GM13976 (cell line): Measurements from ENCODE around the gene KRTAP10-2.

Experiments used
- DNase-seq: peaks from one replicate; pipeline ENCODE4 v3.0.0; 2012; ENCODE audit warnings: low spot score
- in situ Hi-C: fragments of 300-500 bp; cut with MboI; formaldehyde crosslinking; loops from one replicate; pipeline ENCODE4 v1.12.0; 2022; ENCODE audit warnings: low sequenced_read_pairs, mixed read lengths, inconsistent platforms; ENCODE audit not compliant: unreplicated experiment
- TF ChIP-seq, protein P1 (sequence below): IDR thresholded peaks from 2 replicates; pipeline ENCODE4 v1.5.1; 2012; ENCODE audit warnings: borderline replicate concordance, mild to moderate bottlenecking; ENCODE audit not compliant: insufficient read depth; ENCODE audit errors: extremely low read depth, missing control alignments, control extremely low read depth

KRTAP10-2 gene

DNA sequence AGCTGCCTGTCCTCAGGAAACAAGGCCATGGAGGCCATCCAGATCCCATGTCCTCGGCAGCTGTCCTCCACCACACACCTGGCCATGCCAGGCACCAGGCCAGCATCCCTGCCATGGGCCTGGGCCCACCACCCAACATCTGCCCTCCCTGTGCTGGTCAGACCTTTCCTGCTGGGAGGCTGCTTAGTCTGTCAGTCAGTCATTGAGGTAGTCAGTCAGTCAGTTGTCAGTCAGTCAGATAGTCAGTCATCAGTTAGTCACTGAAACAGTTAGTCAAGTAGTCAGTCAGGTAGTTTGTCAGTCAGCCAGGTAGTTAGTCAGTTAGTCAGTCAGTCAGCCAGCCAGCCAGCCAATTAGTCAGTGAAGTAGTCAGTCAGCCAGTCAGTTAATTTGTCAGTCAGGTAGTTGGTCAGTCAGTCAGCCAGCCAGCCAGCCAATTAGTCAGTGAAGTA is 28.5 kb downstream of the KRTAP10-2 start:
- TF ChIP-seq, protein P1, sequence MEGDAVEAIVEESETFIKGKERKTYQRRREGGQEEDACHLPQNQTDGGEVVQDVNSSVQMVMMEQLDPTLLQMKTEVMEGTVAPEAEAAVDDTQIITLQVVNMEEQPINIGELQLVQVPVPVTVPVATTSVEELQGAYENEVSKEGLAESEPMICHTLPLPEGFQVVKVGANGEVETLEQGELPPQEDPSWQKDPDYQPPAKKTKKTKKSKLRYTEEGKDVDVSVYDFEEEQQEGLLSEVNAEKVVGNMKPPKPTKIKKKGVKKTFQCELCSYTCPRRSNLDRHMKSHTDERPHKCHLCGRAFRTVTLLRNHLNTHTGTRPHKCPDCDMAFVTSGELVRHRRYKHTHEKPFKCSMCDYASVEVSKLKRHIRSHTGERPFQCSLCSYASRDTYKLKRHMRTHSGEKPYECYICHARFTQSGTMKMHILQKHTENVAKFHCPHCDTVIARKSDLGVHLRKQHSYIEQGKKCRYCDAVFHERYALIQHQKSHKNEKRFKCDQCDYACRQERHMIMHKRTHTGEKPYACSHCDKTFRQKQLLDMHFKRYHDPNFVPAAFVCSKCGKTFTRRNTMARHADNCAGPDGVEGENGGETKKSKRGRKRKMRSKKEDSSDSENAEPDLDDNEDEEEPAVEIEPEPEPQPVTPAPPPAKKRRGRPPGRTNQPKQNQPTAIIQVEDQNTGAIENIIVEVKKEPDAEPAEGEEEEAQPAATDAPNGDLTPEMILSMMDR, result no peak
- in situ Hi-C loops, result no loop called here

DNA sequence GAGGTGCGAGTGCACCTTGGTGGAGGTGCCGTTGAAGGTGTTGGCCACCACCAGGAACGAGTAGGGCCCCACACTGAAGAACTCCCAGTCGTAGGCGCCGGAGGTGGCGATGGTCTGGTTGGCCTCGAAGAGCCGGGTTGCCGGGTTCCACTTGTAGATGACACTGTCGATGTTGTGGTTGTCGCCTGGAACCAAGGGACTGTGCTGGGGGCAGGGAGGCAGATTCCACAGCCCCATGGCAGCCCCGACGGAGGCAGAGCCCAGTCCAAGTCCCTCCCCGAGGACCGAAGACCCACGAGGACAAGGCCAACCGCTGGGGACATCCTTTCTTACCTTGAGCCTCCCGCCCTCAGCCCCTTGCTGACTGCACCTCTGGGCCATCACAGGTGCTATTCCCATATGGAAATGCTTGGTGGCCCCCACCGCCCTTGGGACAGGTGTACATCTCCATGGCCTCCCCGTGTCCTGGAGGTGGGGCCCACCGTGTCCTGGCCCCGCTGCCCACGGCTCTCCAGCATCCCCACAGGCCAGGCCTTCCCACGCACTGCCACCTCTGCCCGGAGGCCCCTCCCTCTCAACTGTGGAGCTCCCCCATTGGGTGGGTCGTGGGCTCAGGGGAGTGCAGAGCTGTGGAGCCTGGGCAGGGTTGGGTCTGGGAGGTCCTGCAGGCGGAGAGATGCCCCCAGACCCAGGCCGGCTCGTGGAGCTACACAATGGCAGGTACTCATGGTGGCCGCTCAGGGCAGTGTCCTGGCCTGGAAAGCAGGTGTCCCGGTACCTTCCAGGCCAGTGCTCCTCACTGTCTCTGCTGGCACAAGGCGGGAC is 29.2 kb downstream of the KRTAP10-2 start:
- in situ Hi-C loops, result no loop called here
- DNase-seq, result no peak
- TF ChIP-seq, protein P1, result no peak

More for the DNA sequence above, 28.5 kb downstream of the KRTAP10-2 start:
- no peak for DNase-seq

DNA sequence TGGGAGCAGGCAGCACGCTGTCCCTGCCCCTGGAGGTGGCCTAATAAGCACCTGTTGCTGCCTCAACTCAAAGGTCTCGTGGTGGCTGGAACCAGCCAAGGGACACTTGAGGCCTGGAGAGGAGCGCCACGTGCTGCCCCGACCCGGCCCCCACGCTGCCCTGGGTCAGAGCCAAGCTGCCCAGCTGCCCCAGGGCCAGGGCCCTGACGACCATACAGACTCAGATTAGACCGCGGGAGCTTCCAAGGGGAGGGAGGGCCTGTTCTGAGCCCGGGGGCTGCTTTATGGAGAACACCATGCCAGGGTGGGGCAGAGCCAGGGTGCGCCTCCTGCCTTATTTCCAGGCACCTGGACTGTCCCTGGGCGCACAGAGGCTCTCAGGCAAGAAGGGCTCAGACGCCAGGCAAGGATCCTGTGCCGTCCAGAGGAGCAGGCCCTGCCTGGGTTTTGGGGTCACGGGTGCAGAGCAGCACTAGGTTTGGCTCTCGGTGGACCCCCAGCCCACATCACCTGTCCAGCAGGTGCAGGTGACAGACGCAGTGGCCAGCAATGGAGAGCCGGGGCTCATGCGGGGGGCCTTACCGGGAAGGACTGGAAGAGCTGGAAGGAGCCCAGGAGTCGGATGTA is 29.9 kb downstream of the KRTAP10-2 start:
- no peak for DNase-seq
- in situ Hi-C loops, result no loop called here
- TF ChIP-seq, protein P1, result no peak

DNA sequence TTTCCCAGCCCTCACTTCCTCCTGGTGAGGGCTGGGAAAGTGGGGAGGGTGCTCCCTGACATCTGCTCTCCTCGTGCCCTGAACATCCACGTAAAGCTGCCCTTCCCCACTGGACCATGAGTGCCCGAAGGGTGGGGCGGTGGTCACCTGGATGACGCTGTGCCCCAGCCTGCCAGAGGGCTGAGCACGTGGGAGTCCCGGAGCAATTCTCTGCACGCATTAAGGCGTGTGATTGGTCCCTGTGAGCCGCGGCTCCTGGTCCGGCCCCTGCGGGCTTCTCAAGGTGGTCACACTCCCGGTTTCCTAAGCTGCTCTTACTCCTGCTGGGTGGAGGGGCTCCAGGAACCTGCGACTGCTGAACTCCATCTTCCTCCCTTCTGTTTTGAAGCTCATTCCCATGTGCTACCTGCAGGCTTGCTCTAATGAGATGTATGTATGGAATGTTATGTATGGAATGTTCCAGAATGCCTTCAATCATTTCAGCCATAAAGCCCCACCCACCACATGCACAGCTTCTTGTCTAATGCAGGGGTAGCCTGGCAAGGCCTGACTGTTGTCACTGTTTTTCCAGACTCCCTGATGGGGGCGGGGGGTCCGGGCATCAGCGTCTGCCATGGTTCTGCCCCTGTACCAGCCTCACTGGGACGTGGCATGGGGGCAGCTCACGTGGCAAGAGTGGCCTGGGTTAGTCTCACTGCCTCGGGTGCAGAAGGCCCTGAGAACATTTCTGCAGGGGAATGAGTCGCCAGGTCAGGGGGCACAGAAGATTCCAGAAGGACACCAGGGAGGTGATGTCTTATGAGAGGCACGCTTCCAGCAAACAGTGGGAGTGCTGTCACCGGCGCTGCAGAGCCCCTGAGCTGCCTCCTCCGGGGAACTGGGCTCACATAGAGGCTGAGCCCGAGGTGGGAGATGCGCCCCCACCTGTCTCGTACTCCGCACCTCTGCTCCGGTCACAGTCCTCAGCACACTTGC is 30.7 kb downstream of the KRTAP10-2 start:
- in situ Hi-C loops, result no loop called here
- DNase-seq, result no peak
- TF ChIP-seq, protein P1, result no peak

DNA sequence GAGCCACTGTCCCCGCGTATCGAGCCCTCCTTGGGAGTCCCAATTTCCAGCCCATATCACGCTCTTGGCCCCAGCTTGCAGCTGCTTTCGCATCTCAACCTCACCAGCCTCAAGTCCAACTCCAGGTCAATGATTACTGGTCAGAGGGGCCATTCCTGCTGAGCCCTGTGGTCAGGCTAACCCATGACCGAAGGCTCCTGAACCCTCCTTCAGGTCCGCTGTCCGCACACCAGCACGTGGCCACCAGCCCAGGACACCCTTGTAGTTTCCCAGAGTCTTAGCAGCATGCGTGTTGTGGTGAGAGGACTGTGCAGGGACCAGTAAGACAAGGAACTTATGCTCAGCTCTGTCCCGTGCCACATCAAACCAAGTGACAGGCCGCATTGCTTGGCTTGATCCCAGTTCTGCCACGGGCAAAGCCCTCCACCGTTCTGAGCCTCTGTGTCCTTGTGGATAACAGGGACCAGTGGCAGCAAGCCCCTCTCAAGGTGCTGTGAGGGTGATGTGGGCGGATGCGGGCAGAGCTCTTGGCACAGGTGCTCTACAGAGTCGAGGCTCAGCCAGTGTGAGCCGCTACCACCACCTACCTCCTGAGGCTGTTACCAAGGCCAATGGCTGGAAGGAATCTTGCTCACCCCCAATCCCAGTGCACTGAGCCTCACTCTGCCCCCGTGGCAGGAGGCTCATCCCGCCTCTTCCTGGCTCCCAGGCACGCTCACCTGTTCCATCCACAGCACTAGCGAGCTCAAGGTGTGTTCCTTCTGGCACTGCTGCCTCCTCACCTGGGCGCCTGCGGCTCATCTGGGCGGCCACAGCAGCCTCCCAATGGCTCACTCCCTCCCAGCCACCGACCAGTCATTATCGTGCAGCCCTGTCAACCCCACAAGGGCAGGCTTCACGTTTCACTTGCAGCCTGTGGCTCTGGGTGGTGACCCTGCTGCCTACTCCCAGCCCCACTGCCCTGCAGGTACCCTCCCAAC is 31.7 kb downstream of the KRTAP10-2 start:
- in situ Hi-C loops, result no loop called here
- TF ChIP-seq, protein P1, result no peak
- DNase-seq, result no peak
